ENCODE data around the gene PALD1.

The PALD1 gene

DNA sequence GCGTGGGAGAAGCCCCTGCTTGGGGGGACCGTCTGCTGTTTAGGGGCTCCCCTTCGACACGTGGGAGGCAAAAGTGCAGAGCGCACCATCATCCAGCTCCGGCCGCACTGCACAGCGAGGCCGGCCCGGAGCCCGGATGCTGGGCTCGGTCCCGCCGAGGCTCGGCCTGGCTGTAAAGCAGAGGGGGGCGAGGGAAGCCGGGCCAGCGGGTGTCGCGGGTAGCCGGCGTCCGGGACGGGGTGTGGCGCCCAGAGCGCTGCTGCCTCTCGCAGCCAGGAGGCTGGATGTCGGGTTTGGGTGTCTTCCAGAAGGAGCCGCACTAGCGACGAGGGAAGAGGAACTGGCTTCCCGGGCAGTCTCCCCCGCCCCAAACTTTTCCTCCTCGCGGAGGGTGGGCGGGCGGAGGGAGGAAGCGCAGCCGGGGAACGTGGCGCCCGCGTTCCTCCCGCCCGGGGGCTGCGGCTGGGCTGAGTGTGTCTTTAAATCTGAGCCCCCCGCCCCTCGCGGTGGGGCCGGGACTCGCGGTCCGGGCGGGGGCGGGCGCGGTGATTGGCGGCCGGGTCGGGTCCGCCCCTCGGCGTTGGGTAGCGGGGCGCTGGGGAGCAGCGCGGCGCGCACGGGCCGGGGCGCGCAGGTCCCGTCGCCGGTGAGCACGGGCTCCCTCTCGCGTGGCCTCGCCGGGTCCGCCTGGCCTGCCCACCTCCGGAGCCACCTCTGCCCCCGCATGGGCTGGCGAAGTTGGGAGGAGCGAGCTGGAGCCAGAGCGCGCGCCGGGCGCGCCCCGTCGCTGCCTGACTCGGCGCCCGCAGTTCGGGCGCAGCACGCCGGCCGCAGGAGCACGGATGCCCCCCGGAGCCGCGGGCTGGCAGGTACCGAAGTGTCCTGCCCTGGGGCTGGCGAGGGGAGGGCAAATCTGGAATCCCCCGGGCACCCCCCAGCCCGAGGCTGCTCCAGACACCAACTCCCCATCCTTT is at the start of gene PALD1:
Gene PALD1 (plus strand): TSS at position 577 of the 974 bp plus-strand sequence. CDS start 47,185 bp downstream, outside the sequence.
- TF ChIP-seq, protein P1, sequence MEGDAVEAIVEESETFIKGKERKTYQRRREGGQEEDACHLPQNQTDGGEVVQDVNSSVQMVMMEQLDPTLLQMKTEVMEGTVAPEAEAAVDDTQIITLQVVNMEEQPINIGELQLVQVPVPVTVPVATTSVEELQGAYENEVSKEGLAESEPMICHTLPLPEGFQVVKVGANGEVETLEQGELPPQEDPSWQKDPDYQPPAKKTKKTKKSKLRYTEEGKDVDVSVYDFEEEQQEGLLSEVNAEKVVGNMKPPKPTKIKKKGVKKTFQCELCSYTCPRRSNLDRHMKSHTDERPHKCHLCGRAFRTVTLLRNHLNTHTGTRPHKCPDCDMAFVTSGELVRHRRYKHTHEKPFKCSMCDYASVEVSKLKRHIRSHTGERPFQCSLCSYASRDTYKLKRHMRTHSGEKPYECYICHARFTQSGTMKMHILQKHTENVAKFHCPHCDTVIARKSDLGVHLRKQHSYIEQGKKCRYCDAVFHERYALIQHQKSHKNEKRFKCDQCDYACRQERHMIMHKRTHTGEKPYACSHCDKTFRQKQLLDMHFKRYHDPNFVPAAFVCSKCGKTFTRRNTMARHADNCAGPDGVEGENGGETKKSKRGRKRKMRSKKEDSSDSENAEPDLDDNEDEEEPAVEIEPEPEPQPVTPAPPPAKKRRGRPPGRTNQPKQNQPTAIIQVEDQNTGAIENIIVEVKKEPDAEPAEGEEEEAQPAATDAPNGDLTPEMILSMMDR (IDR thresholded peaks at IDR 0.05; ENCODE audit: control insufficient read depth, insufficient read depth, low read depth, low read length, missing control alignments) = no peak
- peak within 1 kb of the TSS; percentile 41 for H3K4me3 ChIP-seq (ENCODE audit: control insufficient read depth, low read depth, low read length)
- DNase-seq (ENCODE audit: low read depth) = no peak

DNA sequence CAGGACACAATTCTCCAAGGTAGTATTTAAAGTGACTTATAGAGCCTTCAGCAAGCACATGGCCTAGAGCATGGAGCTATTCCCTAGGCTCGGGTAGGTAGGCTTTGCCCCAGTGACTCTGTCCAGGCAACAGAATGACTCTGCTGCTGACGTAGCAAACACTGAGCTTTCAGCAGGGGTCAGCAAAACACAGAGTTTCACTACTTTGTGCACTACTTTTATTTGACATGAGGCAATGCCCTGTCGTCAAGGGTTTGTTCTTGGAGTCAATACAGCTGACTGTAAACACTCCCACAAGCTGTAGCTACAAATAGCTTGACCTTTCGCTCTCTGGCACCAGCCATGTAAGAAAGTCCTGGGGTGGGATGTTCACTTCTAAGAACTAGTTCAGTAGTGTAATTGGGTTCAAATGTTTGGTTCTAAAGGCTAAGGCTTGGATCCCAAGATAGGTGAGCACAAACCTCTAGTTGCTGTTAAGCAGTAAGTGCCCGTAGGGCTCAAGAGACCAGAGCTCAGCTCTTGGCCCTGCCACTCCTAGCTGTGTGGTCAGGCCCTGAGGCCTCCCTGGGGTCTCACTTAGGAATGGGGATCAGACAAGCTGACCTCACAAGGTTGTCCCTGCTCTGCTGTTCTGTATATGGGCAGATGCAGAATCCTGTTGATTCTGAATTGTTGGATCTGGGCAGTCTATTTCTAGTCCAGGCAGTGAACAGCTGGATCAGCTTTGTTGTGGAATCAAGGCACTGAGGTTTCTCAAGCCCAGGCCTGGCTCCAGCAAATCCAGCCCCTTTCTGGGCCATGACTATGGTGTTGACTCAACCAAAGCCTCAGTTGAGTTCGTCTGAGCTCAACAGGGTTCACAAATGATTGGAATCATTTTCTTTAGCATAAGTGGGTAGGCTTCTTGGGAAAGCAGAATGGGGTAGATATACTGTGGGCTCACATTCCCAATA is 47.8 kb upstream of the PALD1 start:
- DNase-seq (ENCODE audit: low read depth) = peak; percentile 27
- no peak overlapping the region for H3K4me3 ChIP-seq (ENCODE audit: control insufficient read depth, low read depth, low read length)
- TF ChIP-seq, protein P1 (IDR thresholded peaks at IDR 0.05; ENCODE audit: control insufficient read depth, insufficient read depth, low read depth, low read length, missing control alignments) = no peak

DNA sequence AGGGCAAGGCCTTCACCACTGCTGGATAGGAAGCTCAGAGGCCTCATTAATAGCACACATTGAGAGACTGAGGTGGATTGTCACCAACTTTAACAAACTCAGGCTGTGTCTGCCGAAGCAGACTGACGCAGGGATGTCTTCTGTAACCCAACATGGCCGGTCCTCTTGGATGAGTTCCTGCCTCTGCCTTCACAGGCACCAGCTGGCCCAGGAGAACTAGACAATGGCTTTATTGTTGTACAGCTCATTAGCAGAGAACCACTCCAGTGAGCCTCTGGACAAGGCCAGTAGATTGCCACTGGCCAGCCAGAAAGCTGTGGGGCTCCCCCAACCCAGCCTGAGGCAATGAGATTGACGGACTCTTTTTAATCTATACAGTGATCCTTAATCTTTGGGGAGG is 46.5 kb upstream of the PALD1 start:
- H3K4me3 ChIP-seq (ENCODE audit: control insufficient read depth, low read depth, low read length) = no peak overlapping the region
- TF ChIP-seq, protein P1 (IDR thresholded peaks at IDR 0.05; ENCODE audit: control insufficient read depth, insufficient read depth, low read depth, low read length, missing control alignments) = no peak
- no peak for DNase-seq (ENCODE audit: low read depth)

DNA sequence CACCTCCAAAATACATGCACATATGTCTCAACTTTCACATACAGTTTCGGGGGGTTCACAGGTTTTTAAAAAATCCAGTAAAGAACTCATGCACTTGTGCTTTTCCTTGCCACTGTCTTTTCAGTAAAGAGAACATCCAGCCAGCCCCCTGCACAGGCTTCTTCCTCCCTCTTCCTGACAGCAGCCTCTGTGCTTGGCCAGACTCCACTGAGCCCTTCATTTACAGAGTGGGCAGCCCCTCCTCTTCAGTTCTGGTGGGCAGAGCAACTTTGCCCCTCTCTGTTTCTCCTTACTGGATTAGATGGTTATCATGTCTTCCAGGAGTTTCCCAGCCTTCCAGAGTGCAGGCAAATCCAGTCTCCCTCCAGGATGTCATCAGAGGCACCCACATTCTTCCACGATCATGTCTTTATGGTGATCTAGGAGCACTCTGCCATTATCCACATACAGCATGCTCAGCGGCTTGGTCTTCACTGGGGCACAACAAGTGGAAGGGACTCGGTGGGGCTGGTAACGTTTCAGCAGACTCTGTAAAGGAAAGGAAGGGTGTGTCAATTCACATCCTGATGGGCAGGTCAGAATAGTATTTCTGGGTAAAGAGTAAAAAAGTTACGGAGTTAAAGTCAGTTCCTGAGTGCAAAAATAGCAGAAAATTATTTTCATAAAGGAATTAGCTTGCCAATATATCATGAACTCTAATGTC is 45.9 kb upstream of the PALD1 start:
- TF ChIP-seq, protein P1 (IDR thresholded peaks at IDR 0.05; ENCODE audit: control insufficient read depth, insufficient read depth, low read depth, low read length, missing control alignments) = no peak
- no peak for DNase-seq (ENCODE audit: low read depth)
- no peak overlapping the region for H3K4me3 ChIP-seq (ENCODE audit: control insufficient read depth, low read depth, low read length)

DNA sequence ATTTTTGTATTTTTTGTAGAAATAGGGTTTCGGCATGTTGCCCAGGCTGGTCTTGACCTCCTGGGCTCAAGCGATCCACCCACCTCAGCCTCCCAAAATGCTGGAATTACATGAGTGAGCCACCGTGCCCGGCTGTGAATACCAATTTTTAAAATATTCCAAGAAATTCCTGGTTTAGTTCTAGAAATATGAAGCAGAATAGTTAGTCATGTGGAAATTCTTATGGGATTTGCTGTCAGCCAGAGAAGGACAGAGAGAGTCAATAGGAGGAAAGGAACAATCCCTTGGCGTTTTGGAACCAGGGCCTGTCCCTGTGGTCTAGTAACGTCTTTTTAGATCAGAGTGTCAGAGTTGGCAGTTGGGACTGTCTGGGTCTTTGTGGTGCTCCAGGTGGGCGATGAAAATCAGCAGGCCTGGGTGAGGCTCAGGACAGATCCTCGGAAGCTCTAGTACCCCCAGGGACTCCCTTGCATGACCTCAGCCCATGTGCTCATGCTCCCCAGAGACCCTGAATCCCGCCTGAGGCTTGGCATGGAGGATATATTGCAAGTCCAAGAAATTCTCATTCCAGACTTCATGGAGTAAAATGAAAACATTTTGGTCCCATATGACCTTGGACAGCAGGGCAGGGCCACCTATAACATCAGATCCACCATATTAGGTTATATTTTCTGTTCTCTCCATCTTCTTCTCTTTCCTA is 44.8 kb upstream of the PALD1 start:
- no peak overlapping the region for H3K4me3 ChIP-seq (ENCODE audit: control insufficient read depth, low read depth, low read length)
- TF ChIP-seq, protein P1 (IDR thresholded peaks at IDR 0.05; ENCODE audit: control insufficient read depth, insufficient read depth, low read depth, low read length, missing control alignments) = no peak
- DNase-seq (ENCODE audit: low read depth) = no peak

Data from AG09309 (cell line).